ENCODE results near the gene AGMO.

AGMO gene

GRCh38 chr7:15476531-15476918, 85.3 kb downstream of the AGMO start:
- Mint-ChIP-seq H3K9me3 (peaks cover 30% of the 10 kb centered on the region), H3K36me3 (ENCODE audit: low read depth) (no peaks in the 10 kb centered on the region), H3K4me1 (ENCODE audit: low read depth) (no peaks in the 10 kb centered on the region), H3K27ac (no peak overlapping the region), H3K27me3 (no peaks in the 10 kb centered on the region), H3K4me3 (no peak overlapping the region)
- intact Hi-C loops (cut with micrococcal nuclease) = no loop called here

- peaks cover 29% of the 10 kb centered on the region for H3K9me3 Mint-ChIP-seq
- H3K4me1 Mint-ChIP-seq (ENCODE audit: low read depth) = no peaks in the 10 kb centered on the region
- no peaks in the 10 kb centered on the region for H3K36me3 Mint-ChIP-seq (ENCODE audit: low read depth)
- H3K27me3 Mint-ChIP-seq = no peaks in the 10 kb centered on the region
- intact Hi-C loops (cut with micrococcal nuclease) = no loop called here
- no peak overlapping the region for H3K27ac Mint-ChIP-seq
- no peak overlapping the region for H3K4me3 Mint-ChIP-seq
These were observed 85.8 kb downstream of the AGMO start for GRCh38 chr7:15475808-15476530.

GRCh38 chr7:15471669-15471950, 90.2 kb downstream of the AGMO start:
- H3K4me3 Mint-ChIP-seq = no peak overlapping the region
- intact Hi-C loops (cut with micrococcal nuclease) = no loop called here

GRCh38 chr7:15470825-15471668, 90.8 kb downstream of the AGMO start:
- no peak overlapping the region for H3K27ac Mint-ChIP-seq

More at GRCh38 chr7:15471669-15471950, 90.2 kb downstream of the AGMO start:
- peaks cover 22% of the 10 kb centered on the region for H3K9me3 Mint-ChIP-seq
- H3K36me3 Mint-ChIP-seq (ENCODE audit: low read depth) = no peaks in the 10 kb centered on the region
- no peaks in the 10 kb centered on the region for H3K27me3 Mint-ChIP-seq
- H3K27ac Mint-ChIP-seq = no peak overlapping the region
- no peaks in the 10 kb centered on the region for H3K4me1 Mint-ChIP-seq (ENCODE audit: low read depth)

GRCh38 chr7:15464667-15465121, 97.1 kb downstream of the AGMO start:
- no peak overlapping the region for H3K4me3 Mint-ChIP-seq
- no peaks in the 10 kb centered on the region for H3K36me3 Mint-ChIP-seq (ENCODE audit: low read depth)
- no peaks in the 10 kb centered on the region for H3K4me1 Mint-ChIP-seq (ENCODE audit: low read depth)
- H3K27ac Mint-ChIP-seq = no peak overlapping the region
- no peaks in the 10 kb centered on the region for H3K27me3 Mint-ChIP-seq
- intact Hi-C loops (cut with micrococcal nuclease) = no loop called here
- peaks cover 6% of the 10 kb centered on the region for H3K9me3 Mint-ChIP-seq

More at GRCh38 chr7:15470825-15471668, 90.8 kb downstream of the AGMO start:
- H3K4me3 Mint-ChIP-seq = no peak overlapping the region
- H3K4me1 Mint-ChIP-seq (ENCODE audit: low read depth) = no peaks in the 10 kb centered on the region
- intact Hi-C loops (cut with micrococcal nuclease) = no loop called here
- no peaks in the 10 kb centered on the region for H3K36me3 Mint-ChIP-seq (ENCODE audit: low read depth)
- H3K9me3 Mint-ChIP-seq = peaks cover 22% of the 10 kb centered on the region
- H3K27me3 Mint-ChIP-seq = no peaks in the 10 kb centered on the region

GRCh38 chr7:15463801-15464666, 97.8 kb downstream of the AGMO start:
- H3K4me3 Mint-ChIP-seq = no peak overlapping the region
- H3K27ac Mint-ChIP-seq = no peak overlapping the region

GRCh38 chr7:15462721-15463389, 99.0 kb downstream of the AGMO start:
- H3K27ac Mint-ChIP-seq = no peak overlapping the region
- intact Hi-C loops (cut with micrococcal nuclease) = no loop called here

More at GRCh38 chr7:15463801-15464666, 97.8 kb downstream of the AGMO start:
- Mint-ChIP-seq H3K9me3 (no peaks in the 10 kb centered on the region), H3K27me3 (no peaks in the 10 kb centered on the region), H3K36me3 (ENCODE audit: low read depth) (no peaks in the 10 kb centered on the region), H3K4me1 (ENCODE audit: low read depth) (no peaks in the 10 kb centered on the region)
- intact Hi-C loops (cut with micrococcal nuclease) = no loop called here

GRCh38 chr7:15461576-15461975, 100.2 kb downstream of the AGMO start:
- Mint-ChIP-seq H3K27me3 (no peaks in the 10 kb centered on the region), H3K4me3 (no peak overlapping the region), H3K36me3 (ENCODE audit: low read depth) (no peaks in the 10 kb centered on the region), H3K27ac (no peak overlapping the region), H3K4me1 (ENCODE audit: low read depth) (no peaks in the 10 kb centered on the region), H3K9me3 (no peaks in the 10 kb centered on the region)
- intact Hi-C loops (cut with micrococcal nuclease) = no loop called here

More at GRCh38 chr7:15462721-15463389, 99.0 kb downstream of the AGMO start:
- no peaks in the 10 kb centered on the region for H3K9me3 Mint-ChIP-seq
- no peaks in the 10 kb centered on the region for H3K27me3 Mint-ChIP-seq
- H3K36me3 Mint-ChIP-seq (ENCODE audit: low read depth) = no peaks in the 10 kb centered on the region
- no peaks in the 10 kb centered on the region for H3K4me1 Mint-ChIP-seq (ENCODE audit: low read depth)
- H3K4me3 Mint-ChIP-seq = no peak overlapping the region

GRCh38 chr7:15459018-15459615, 102.7 kb downstream of the AGMO start:
- intact Hi-C loops (cut with micrococcal nuclease) = no loop called here
- Mint-ChIP-seq H3K27ac (no peak overlapping the region), H3K4me1 (ENCODE audit: low read depth) (no peaks in the 10 kb centered on the region), H3K27me3 (no peaks in the 10 kb centered on the region), H3K9me3 (no peaks in the 10 kb centered on the region), H3K4me3 (no peak overlapping the region), H3K36me3 (ENCODE audit: low read depth) (no peaks in the 10 kb centered on the region)

GRCh38 chr7:15457990-15458955, 103.5 kb downstream of the AGMO start:
- Mint-ChIP-seq H3K9me3 (peaks cover 4% of the 10 kb centered on the region), H3K36me3 (ENCODE audit: low read depth) (no peaks in the 10 kb centered on the region), H3K4me3 (no peak overlapping the region), H3K4me1 (ENCODE audit: low read depth) (no peaks in the 10 kb centered on the region), H3K27ac (no peak overlapping the region), H3K27me3 (no peaks in the 10 kb centered on the region)
- intact Hi-C loops (cut with micrococcal nuclease) = no loop called here

GRCh38 chr7:15452670-15453069, 109.1 kb downstream of the AGMO start:
- Mint-ChIP-seq H3K36me3 (ENCODE audit: low read depth) (no peaks in the 10 kb centered on the region), H3K9me3 (peaks cover 22% of the 10 kb centered on the region), H3K4me1 (ENCODE audit: low read depth) (no peaks in the 10 kb centered on the region), H3K4me3 (no peak overlapping the region), H3K27ac (no peak overlapping the region), H3K27me3 (no peaks in the 10 kb centered on the region)
- intact Hi-C loops (cut with micrococcal nuclease) = no loop called here

- Mint-ChIP-seq H3K27ac (no peak overlapping the region), H3K4me1 (ENCODE audit: low read depth) (no peaks in the 10 kb centered on the region), H3K36me3 (ENCODE audit: low read depth) (no peaks in the 10 kb centered on the region), H3K9me3 (peaks cover 38% of the 10 kb centered on the region), H3K4me3 (no peak overlapping the region), H3K27me3 (no peaks in the 10 kb centered on the region)
- intact Hi-C loops (cut with micrococcal nuclease) = no loop called here
These were observed 115.1 kb downstream of the AGMO start for GRCh38 chr7:15446722-15447121.
